ENCODE measurements around the gene CLN6. TPM values are rescaled to one million over a fixed set of nuclear protein-coding genes. Genes with fewer than 3 reads are reported as not detected.

Gene CLN6
- total RNA-seq, 1 experiment from 2014 or later, result 85.7 TPM

- peak overlapping the region; percentile 58 for H3K27ac Mint-ChIP-seq (ENCODE audit: unreplicated experiment)
- TF ChIP-seq CTCF (IDR thresholded peaks at IDR 0.05; ENCODE audit: unreplicated experiment), result no peak
- H3K4me3 Mint-ChIP-seq (ENCODE audit: low read depth, unreplicated experiment), result no peak overlapping the region
- CTCF ChIA-PET, result interaction anchor here (0.8 kb wide), 1 partner anchor 33 kb away, joined by 3 read pairs; no protein-coding TSS in a partner anchor
- peaks cover 68% of the 10 kb centered on the region for H3K36me3 Mint-ChIP-seq (ENCODE audit: insufficient read depth, unreplicated experiment)
- intact Hi-C loops (cut with micrococcal nuclease; ENCODE audit: unreplicated experiment), result no loop called here
- H3K4me1 Mint-ChIP-seq (ENCODE audit: low read depth, unreplicated experiment), result no peaks in the 10 kb centered on the region
- DNase-seq, result no peak
- no peaks in the 10 kb centered on the region for H3K9me3 Mint-ChIP-seq (ENCODE audit: low read depth, unreplicated experiment)
- BruUV-seq (replicated peaks), result no TSS peak
- no peaks in the 10 kb centered on the region for H3K27me3 Mint-ChIP-seq (ENCODE audit: unreplicated experiment)
Measured at GRCh38 chr15:68197170-68197492, 32.4 kb downstream of the CLN6 start.

- Mint-ChIP-seq H3K4me1 (ENCODE audit: low read depth, unreplicated experiment) (no peaks in the 10 kb centered on the region), H3K27ac (ENCODE audit: unreplicated experiment) (peak overlapping the region; percentile 58), H3K4me3 (ENCODE audit: low read depth, unreplicated experiment) (no peak overlapping the region), H3K27me3 (ENCODE audit: unreplicated experiment) (no peaks in the 10 kb centered on the region), H3K36me3 (ENCODE audit: insufficient read depth, unreplicated experiment) (peaks cover 70% of the 10 kb centered on the region), H3K9me3 (ENCODE audit: low read depth, unreplicated experiment) (no peaks in the 10 kb centered on the region)
- intact Hi-C loops (cut with micrococcal nuclease; ENCODE audit: unreplicated experiment), result no loop called here
- CTCF ChIA-PET, result interaction anchor here (0.8 kb wide), 1 partner anchor 34 kb away, joined by 3 read pairs; no protein-coding TSS in a partner anchor
- DNase-seq, result no peak
- BruUV-seq (replicated peaks), result no TSS peak
- no peak for TF ChIP-seq CTCF (IDR thresholded peaks at IDR 0.05; ENCODE audit: unreplicated experiment)
Measured at GRCh38 chr15:68196445-68197169, 32.9 kb downstream of the CLN6 start.

GRCh38 chr15:68195336-68196112 is 34.0 kb downstream of the CLN6 start:
- H3K27ac Mint-ChIP-seq (ENCODE audit: unreplicated experiment), result peak overlapping the region; percentile 64
- peaks cover 72% of the 10 kb centered on the region for H3K36me3 Mint-ChIP-seq (ENCODE audit: insufficient read depth, unreplicated experiment)

More at GRCh38 chr15:68195336-68196112, 34.0 kb downstream of the CLN6 start:
- Mint-ChIP-seq H3K4me3 (ENCODE audit: low read depth, unreplicated experiment) (no peak overlapping the region), H3K4me1 (ENCODE audit: low read depth, unreplicated experiment) (no peaks in the 10 kb centered on the region), H3K9me3 (ENCODE audit: low read depth, unreplicated experiment) (no peaks in the 10 kb centered on the region), H3K27me3 (ENCODE audit: unreplicated experiment) (no peaks in the 10 kb centered on the region)
- DNase-seq, result no peak
- TF ChIP-seq CTCF (IDR thresholded peaks at IDR 0.05; ENCODE audit: unreplicated experiment), result no peak
- CTCF ChIA-PET, result interaction anchor here (0.6 to 1.4 kb wide), 6 partner anchors 16 to 372 kb away, joined by 3 to 6 read pairs (median 4); no protein-coding TSS in a partner anchor
- no TSS peak for BruUV-seq (replicated peaks)
- intact Hi-C loops (cut with micrococcal nuclease; ENCODE audit: unreplicated experiment), result no loop called here
